ENCODE data around the gene U2AF1L4.

DNA sequence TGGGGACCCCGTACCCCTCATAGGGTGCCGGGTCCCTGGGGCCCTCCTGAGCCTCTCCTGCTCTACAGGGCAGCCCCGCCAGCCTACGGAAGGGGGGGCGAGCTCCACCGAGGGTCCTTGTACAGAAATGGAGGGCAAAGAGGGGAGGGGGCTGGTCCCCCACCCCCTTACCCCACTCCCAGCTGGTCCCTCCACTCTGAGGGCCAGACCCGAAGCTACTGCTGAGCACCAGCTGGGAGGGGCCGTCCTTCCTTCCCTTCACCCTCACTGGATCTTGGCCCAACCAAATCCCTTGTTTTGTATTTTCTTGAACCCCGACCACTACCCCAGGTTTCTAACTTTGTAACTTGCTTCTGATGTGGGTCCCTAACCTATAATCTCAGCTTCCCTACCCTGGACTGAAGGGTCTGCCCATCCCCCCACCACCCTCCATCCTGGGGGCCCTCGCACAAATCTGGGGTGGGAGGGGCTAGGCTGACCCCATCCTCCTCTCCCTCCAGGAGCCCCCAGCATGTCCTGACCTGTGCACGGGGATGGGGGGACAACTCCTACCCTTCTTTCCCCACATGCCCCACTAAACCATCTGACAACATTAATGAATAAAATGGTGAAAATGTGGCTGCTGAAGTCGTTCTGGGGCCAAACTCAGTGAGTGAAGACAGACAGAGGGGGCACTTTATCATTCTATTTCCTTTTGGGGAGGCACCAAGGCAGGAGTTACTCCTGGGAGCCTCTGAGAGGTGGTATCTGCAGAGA, 43.2 kb upstream of the U2AF1L4 start:
- TF ChIP-seq POLR2AphosphoS5 (IDR thresholded peaks at IDR 0.05): no peak
- TF ChIP-seq, protein P1, sequence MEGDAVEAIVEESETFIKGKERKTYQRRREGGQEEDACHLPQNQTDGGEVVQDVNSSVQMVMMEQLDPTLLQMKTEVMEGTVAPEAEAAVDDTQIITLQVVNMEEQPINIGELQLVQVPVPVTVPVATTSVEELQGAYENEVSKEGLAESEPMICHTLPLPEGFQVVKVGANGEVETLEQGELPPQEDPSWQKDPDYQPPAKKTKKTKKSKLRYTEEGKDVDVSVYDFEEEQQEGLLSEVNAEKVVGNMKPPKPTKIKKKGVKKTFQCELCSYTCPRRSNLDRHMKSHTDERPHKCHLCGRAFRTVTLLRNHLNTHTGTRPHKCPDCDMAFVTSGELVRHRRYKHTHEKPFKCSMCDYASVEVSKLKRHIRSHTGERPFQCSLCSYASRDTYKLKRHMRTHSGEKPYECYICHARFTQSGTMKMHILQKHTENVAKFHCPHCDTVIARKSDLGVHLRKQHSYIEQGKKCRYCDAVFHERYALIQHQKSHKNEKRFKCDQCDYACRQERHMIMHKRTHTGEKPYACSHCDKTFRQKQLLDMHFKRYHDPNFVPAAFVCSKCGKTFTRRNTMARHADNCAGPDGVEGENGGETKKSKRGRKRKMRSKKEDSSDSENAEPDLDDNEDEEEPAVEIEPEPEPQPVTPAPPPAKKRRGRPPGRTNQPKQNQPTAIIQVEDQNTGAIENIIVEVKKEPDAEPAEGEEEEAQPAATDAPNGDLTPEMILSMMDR (IDR thresholded peaks at IDR 0.05): no peak

All from transverse colon (tissue), 4 donors.